GM18951 (cell line): ENCODE data around the gene PTH2R.
"Not testable (repeated sequence)": the region's sequence is repeated elsewhere in the genome, so short reads cannot be mapped to it uniquely, and the experiment has no call there.

Experiments
- POLR2A ChIP-seq: IDR thresholded peaks from 4 replicates; pipeline ENCODE4 v1.6.1; 2011; ENCODE audit warnings: mild to moderate bottlenecking; ENCODE audit not compliant: insufficient read length, insufficient read depth; ENCODE audit errors: extremely low read depth
- in situ Hi-C: fragments of 300-500 bp; cut with MboI; formaldehyde crosslinking; loops from one replicate; pipeline ENCODE4 v1.12.0; 2022; ENCODE audit warnings: low sequenced_read_pairs, mixed read lengths, inconsistent platforms; ENCODE audit not compliant: unreplicated experiment

PTH2R gene

GRCh38 chr2:208479342-208479741 is 72.8 kb downstream of the PTH2R start:
- in situ Hi-C loops = no loop called here
- TF ChIP-seq POLR2A = no peak

- in situ Hi-C loops = not testable (repeated sequence)
These were observed 75.4 kb downstream of the PTH2R start for GRCh38 chr2:208481945-208482344.

GRCh38 chr2:208482453-208483015 is 75.9 kb downstream of the PTH2R start:
- in situ Hi-C loops = not testable (repeated sequence)

- in situ Hi-C loops = no loop called here
- no peak for TF ChIP-seq POLR2A
These were observed 78.8 kb downstream of the PTH2R start for GRCh38 chr2:208485390-208485789.

- no peak for TF ChIP-seq POLR2A
- in situ Hi-C loops = no loop called here
These were observed 82.3 kb downstream of the PTH2R start for GRCh38 chr2:208488686-208489564.

GRCh38 chr2:208489687-208490086 is 83.1 kb downstream of the PTH2R start:
- no peak for TF ChIP-seq POLR2A
- in situ Hi-C loops = no loop called here

GRCh38 chr2:208490492-208490891 is 83.9 kb downstream of the PTH2R start:
- no peak for TF ChIP-seq POLR2A
- in situ Hi-C loops = no loop called here

GRCh38 chr2:208491641-208492040 is 85.0 kb downstream of the PTH2R start:
- in situ Hi-C loops = no loop called here
- TF ChIP-seq POLR2A = no peak

- no peak for TF ChIP-seq POLR2A
These were observed 85.5 kb downstream of the PTH2R start for GRCh38 chr2:208492069-208492468.

GRCh38 chr2:208493186-208493585 is 86.6 kb downstream of the PTH2R start:
- in situ Hi-C loops = no loop called here

More at GRCh38 chr2:208492069-208492468, 85.5 kb downstream of the PTH2R start:
- in situ Hi-C loops = no loop called here

GRCh38 chr2:208496129-208496528 is 89.5 kb downstream of the PTH2R start:
- TF ChIP-seq POLR2A = no peak
- in situ Hi-C loops = no loop called here

More at GRCh38 chr2:208493186-208493585, 86.6 kb downstream of the PTH2R start:
- no peak for TF ChIP-seq POLR2A

GRCh38 chr2:208501206-208501605 is 94.6 kb downstream of the PTH2R start:
- TF ChIP-seq POLR2A = no peak
- in situ Hi-C loops = no loop called here

- TF ChIP-seq POLR2A = no peak
- in situ Hi-C loops = no loop called here
These were observed 95.7 kb downstream of the PTH2R start for GRCh38 chr2:208502288-208502687.

GRCh38 chr2:208505365-208505764 is 98.8 kb downstream of the PTH2R start:
- in situ Hi-C loops = not testable (repeated sequence)
